ENCODE data around the gene WDFY3.

DNA sequence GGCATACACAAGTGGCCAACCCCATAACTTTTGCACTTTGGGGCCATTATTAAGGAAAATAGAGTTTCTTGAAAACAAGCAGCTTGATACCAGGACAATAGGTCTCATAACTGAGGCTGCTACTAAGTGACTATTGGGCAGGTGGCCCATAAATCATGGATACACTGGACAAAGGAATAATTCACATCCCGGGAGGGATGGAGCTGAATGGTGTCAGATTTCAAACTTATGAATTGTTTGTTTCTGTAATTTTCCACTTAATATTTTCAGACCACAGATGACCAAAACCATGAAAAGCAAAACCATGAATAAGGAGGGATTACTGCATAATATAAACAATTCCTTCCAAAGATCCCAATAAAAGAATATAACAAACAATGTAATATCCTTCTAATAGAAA, 114.4 kb downstream of the WDFY3 start:
- TF ChIP-seq EZH2 (IDR thresholded peaks at IDR 0.05; ENCODE audit: borderline replicate concordance, insufficient read depth, low read depth, low read length, poor library complexity, severe bottlenecking), result no peak
- TF ChIP-seq, protein P1, sequence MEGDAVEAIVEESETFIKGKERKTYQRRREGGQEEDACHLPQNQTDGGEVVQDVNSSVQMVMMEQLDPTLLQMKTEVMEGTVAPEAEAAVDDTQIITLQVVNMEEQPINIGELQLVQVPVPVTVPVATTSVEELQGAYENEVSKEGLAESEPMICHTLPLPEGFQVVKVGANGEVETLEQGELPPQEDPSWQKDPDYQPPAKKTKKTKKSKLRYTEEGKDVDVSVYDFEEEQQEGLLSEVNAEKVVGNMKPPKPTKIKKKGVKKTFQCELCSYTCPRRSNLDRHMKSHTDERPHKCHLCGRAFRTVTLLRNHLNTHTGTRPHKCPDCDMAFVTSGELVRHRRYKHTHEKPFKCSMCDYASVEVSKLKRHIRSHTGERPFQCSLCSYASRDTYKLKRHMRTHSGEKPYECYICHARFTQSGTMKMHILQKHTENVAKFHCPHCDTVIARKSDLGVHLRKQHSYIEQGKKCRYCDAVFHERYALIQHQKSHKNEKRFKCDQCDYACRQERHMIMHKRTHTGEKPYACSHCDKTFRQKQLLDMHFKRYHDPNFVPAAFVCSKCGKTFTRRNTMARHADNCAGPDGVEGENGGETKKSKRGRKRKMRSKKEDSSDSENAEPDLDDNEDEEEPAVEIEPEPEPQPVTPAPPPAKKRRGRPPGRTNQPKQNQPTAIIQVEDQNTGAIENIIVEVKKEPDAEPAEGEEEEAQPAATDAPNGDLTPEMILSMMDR (IDR thresholded peaks at IDR 0.05), result no peak

All from B cell (primary cell).